HG03521 (cell line): ENCODE data around the gene ZFAND2B.

ENCODE experiments used
- ATAC-seq: cut with Tn5 transposase; IDR thresholded peaks from one replicate; pipeline ENCODE4 v1.9.1; 2021; ENCODE audit warnings: mild to moderate bottlenecking, moderate library complexity; ENCODE audit not compliant: unreplicated experiment

Gene ZFAND2B

GRCh38 chr2:219206328-219207133 is at the start of gene ZFAND2B:
TSS of gene ZFAND2B (plus strand) at chr2:219206782. CDS start at chr2:219206988, 206 bp downstream.
- ATAC-seq, result peak; percentile 97

- ATAC-seq, result no peak
Measured at GRCh38 chr2:219157396-219157795, 49.2 kb upstream of the ZFAND2B start.

GRCh38 chr2:219158025-219158424 is 48.6 kb upstream of the ZFAND2B start:
- no peak for ATAC-seq

GRCh38 chr2:219158586-219158985 is 48.0 kb upstream of the ZFAND2B start:
- ATAC-seq, result no peak

- no peak for ATAC-seq
Measured at GRCh38 chr2:219159771-219160185, 46.8 kb upstream of the ZFAND2B start.

GRCh38 chr2:219160186-219161017 is 46.2 kb upstream of the ZFAND2B start, which contains the start of gene NHEJ1:
TSS of gene NHEJ1 (minus strand) at chr2:219160815. CDS start at chr2:219158362, 2,453 bp downstream.
- peak; percentile 78 for ATAC-seq

- ATAC-seq, result no peak
Measured at GRCh38 chr2:219161097-219161496, 45.5 kb upstream of the ZFAND2B start.

GRCh38 chr2:219163156-219163555 is 43.4 kb upstream of the ZFAND2B start:
- ATAC-seq, result no peak

- no peak for ATAC-seq
Measured at GRCh38 chr2:219165058-219165911, 41.3 kb upstream of the ZFAND2B start.

GRCh38 chr2:219167997-219168396 is 38.6 kb upstream of the ZFAND2B start:
- no peak for ATAC-seq

GRCh38 chr2:219168526-219168925 is 38.1 kb upstream of the ZFAND2B start:
- ATAC-seq, result no peak

- ATAC-seq, result no peak
Measured at GRCh38 chr2:219168932-219169331, 37.6 kb upstream of the ZFAND2B start.

GRCh38 chr2:219169930-219170654 is 36.5 kb upstream of the ZFAND2B start, which contains the start of gene SLC23A3:
TSS of gene SLC23A3 (minus strand) at chr2:219170029. CDS start at chr2:219169984, 45 bp downstream.
- ATAC-seq, result no peak

- no peak for ATAC-seq
Measured at GRCh38 chr2:219171231-219171651, 35.3 kb upstream of the ZFAND2B start.

GRCh38 chr2:219172231-219173154 is 34.1 kb upstream of the ZFAND2B start:
- no peak for ATAC-seq

- ATAC-seq, result no peak
Measured at GRCh38 chr2:219173176-219173575, 33.4 kb upstream of the ZFAND2B start.

GRCh38 chr2:219174146-219174545 is 32.4 kb upstream of the ZFAND2B start:
- ATAC-seq, result no peak

- ATAC-seq, result no peak
Measured at GRCh38 chr2:219174801-219175200, 31.8 kb upstream of the ZFAND2B start.

GRCh38 chr2:219175486-219175885 is 31.1 kb upstream of the ZFAND2B start:
- ATAC-seq, result no peak
